GM21367 (cell line): Measurements from ENCODE around the gene TNRC6C.

Source experiments
- ATAC-seq: cut with Tn5 transposase; IDR thresholded peaks from one replicate; pipeline ENCODE4 v1.9.1; 2021; ENCODE audit not compliant: unreplicated experiment

TNRC6C gene, protein sequence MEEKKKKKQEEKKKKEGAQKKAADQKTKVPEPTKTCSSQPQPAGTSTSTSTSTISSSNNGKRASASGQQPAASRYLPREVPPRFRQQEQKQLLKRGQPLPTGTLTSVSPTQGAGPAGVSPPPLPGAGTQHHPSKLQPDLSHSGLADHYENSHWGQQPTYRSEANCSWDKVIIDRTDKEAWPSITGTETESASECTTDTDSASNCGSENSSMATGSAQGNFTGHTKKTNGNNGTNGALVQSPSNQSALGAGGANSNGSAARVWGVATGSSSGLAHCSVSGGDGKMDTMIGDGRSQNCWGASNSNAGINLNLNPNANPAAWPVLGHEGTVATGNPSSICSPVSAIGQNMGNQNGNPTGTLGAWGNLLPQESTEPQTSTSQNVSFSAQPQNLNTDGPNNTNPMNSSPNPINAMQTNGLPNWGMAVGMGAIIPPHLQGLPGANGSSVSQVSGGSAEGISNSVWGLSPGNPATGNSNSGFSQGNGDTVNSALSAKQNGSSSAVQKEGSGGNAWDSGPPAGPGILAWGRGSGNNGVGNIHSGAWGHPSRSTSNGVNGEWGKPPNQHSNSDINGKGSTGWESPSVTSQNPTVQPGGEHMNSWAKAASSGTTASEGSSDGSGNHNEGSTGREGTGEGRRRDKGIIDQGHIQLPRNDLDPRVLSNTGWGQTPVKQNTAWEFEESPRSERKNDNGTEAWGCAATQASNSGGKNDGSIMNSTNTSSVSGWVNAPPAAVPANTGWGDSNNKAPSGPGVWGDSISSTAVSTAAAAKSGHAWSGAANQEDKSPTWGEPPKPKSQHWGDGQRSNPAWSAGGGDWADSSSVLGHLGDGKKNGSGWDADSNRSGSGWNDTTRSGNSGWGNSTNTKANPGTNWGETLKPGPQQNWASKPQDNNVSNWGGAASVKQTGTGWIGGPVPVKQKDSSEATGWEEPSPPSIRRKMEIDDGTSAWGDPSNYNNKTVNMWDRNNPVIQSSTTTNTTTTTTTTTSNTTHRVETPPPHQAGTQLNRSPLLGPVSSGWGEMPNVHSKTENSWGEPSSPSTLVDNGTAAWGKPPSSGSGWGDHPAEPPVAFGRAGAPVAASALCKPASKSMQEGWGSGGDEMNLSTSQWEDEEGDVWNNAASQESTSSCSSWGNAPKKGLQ (N-terminal part only)

DNA sequence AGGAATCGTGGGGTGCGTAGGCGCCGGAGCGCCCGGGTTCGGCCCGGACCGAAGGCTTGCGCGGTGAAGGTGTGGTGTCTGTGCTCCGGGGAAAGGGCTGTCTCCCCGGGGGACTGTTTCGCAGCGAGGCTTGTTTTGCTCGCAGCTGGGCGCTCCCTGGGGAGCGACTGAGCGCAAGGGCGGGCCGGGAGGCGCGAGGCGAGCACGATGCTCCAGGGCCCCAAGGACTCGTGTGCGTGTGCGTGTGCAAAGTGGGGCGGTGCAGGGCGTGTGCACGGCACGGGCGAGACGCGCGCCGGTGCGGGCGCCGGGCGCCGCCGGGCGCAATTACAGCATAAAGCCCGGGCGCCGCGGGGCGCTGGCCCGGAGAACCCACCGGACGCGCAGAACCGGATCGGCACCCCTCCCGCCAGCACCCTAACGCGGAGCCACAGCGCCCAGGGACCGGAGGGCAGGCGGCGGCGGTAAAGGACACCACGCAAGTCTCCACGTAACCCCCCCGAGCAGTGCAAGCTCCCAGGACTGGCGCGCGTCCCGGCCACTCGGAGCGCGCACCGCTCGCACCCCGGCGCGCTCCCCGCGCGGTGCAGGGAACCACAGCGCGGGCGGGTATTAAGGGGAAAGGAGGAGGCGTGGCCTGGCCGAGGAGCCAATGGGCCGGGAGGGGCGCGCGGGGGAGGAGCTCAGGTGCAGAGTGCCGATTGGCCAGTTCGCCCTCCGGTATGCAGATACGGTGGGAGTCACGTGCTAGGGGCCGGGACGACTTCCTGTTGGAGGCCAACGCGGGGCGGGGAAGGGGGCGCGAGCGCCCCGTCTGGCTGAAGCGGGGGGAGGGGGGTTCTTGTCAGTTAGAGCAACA, at the start of gene TNRC6C:
Gene TNRC6C, plus strand, starts transcription at position 847 of the 859 bp plus-strand sequence. CDS start 45,504 bp downstream, outside the sequence.
- ATAC-seq, result peak; percentile 70

DNA sequence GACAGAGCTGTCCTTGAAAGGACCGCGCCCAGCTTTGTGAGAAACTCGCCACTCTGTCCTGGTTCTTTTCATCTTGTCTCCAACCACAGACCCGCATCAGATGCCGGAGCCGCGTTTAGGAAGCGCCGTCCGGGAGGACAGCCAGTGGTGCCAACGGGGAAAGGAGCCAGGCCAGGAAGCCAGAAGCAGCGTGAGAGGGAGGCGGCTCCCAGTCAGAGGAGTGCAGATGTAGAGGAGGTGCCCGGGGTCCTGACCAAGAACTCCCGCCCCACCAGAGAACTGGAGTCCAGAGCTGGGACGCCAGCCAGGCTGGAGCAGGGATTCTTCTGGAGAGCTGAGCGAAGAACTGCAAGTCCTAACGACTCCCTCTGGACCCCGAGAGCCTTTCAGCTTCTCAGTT, 49.3 kb upstream of the TNRC6C start:
- no peak for ATAC-seq

DNA sequence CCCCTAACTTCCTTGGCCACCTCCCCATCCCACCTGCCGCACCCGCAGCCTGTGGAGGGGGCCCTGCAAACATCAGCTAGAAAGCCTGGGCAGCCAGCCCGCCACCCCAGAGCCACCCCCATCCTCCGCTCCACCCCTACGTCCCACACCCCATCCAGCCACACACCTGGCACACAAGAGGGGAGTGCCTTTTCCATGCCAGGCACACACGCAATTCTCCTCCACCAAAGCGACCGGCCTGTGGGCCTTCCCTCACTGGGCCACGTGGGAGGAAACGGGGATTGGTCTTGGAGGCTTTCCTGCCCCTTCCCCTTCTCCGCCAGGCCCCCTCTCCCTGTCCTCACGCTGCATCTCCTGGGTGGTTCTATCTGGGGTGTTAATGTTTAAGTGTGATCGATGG, 48.7 kb upstream of the TNRC6C start:
- ATAC-seq, result no peak

DNA sequence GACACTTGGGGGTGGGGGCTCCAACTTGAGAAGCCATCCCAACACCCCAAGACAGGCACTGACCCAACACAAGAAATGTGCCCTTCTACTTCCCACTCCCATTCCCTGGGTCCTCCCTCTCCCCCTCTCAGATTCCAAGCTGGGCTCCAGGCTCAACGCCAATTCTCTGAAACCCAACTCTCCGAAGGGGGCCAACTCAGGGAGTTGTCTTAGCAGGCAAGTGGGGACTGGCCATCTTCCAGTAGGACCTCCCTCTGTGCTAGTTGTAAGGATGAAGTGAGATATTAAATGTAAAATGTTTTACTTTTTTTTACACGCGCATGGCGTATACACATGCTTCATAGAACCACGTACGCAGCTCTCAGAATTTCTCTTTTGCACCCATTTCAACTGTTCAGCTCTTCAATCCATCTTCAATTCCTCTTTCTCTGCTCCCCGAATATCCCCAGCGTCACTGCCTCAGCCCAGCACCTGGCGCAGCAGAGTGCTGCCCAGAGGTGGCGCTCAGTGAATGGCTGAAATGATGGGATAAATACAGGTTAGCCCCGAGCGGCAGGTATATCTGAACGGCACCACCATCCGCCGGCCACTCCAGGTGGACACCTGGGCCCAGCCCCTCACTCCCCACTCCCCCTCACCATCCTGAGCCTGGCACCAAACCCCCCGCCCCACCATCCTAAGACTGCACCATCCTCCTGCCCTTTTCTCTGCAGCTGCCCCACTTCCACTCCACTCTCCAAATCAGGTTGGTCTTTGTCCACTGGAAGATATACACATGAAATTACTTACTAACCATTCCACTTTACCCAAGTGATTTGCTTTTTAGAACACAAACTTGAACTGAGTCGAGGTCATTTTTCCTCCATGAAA, 43.9 kb upstream of the TNRC6C start:
- no peak for ATAC-seq

DNA sequence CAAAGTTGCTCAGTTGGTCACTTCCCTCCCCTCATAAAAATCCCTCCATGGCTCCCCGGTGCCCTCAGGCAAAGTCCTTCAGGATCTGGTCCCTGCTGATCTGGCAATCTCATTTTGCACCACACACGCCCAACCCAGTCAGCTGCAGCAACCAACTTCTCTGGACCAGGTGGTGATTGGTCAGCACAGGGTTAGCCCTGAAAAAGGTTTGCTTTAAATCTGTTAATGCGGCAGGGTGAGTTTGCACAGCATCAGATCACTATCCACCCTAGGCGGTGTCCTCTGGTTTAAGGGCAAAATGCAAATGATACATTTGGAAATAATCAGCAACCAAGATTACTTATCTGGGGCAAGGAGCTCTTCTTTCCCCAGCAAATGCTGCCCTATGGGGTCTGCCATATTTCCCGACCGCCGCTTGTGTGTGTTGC, 42.9 kb upstream of the TNRC6C start:
- no peak for ATAC-seq

DNA sequence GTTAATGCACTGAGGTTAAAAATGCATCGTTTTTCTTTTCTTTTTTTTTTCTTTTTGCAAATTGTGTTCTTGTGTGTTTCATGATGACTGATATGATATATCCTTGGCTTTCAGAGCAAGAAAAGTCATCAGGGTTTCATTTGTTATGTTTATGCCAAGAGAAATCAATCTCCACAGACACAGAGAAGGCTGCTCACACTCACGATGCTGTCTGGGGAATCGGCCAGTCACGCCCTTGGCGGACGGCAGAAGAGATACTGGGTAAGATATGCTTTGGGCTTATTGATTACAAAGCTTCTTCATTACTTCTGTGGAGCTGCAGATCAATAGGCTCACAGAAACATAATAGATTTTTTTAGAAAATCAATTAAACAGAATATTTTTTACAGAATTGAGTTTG, 42.2 kb upstream of the TNRC6C start:
- ATAC-seq, result no peak

DNA sequence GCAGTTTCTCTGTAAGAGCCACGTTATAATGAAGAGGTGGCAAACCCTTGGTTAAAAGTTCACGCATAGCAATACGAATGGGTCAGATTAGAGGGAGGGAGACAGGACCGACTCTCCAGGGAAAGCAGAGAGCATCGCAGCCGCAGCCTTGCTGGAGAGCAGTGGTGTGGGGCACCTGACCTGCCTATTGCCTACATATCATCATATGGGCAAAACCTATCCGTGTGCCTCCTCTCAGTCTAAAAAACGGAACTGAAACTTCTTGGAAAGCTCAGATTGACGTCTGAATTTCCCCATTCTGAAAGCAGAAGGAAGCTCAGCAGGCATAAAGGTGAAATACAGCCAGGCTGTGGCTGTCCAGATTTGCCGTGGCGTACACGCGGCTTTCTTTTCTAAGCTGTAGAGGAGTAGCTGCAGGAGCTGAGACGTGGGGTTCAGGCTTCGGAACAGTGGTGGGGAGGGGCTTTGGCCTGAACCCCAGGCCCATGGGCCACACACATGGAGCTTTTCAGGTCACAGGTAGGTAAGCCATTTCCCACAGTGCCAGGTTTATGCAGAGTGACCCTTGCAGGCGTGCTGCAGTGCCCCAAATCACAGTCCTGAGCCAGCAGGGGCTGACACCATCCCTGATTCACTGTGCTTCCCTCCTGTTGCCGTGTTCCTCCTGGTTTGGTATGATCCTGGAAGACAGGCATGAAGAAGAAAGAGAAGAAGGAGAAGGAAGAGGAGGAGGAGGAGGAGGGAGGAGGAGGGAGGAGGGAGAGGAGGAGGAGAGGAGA, 41.6 kb upstream of the TNRC6C start:
- ATAC-seq, result no peak

DNA sequence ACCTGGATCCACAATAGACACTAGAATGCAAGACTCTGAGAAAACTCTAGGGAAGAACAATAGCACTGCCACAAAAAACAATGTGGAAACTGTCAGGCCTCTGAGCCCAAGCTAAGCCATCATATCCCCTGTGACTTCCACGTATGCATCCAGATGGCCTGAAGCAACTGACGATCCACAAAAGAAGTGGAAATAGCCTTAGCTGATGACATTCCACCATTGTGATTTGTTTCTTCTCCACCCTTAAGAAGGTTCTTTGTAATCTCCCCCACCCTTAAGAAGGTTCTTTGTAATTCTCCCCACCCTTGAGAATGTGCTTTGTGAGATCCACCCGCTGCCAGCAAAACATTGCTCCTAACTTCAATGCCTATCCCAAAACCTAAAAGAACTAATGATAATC, 39.2 kb upstream of the TNRC6C start:
- no peak for ATAC-seq

DNA sequence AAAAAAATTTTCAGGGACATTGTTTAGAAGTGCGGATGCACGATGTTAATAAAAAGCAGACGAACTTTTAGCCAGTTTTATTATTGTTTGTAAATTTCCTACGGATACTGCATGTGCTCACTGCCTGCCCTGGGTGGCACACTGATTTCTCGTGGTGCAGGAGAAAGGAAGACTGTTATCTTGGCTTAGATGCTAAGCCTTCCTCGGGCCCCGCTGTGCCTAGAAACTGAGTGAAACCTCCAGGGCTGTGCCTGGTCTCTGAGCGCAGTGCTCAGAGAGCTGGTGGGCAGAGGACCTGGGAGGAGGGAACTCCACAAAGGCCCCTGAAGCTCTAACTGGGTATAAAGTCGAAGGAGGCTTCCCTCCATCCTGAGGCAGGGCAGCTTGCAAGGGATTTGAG, 35.4 kb upstream of the TNRC6C start:
- ATAC-seq, result no peak

DNA sequence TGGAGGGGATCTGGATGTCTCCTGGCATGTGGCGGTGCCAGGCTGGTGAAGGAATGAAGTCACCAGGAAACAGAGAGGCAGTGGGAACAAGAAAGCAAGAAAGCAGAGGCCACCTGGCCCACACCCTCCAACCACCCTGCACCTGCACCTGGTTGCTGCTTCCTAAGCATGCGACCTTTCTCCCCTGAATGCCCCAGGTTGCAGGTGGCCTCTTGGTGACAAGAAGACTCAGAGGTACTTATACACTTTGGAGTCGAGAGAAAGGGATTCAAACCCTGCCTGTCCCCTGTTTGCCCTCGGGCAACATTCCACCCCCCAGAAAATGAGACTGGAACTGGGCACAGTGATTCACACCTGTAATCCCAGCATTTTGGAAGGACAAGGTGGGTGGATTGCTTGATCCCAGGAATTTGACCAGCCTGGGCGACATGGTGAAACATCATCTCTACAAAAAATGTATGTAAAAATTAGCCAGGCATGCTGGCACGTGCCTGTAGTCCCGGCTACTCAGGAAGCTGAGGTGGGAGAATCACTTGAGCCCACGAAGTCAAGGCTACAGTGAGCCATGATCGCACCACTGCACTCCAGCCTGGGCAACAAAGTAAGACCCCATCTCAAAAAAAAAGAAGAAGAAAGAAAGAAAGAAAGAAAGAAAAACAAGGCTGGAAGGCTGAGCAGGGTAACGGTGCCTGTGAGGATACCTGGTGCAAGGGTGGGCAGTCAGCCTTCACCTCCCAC, 34.6 kb upstream of the TNRC6C start:
- ATAC-seq, result no peak

DNA sequence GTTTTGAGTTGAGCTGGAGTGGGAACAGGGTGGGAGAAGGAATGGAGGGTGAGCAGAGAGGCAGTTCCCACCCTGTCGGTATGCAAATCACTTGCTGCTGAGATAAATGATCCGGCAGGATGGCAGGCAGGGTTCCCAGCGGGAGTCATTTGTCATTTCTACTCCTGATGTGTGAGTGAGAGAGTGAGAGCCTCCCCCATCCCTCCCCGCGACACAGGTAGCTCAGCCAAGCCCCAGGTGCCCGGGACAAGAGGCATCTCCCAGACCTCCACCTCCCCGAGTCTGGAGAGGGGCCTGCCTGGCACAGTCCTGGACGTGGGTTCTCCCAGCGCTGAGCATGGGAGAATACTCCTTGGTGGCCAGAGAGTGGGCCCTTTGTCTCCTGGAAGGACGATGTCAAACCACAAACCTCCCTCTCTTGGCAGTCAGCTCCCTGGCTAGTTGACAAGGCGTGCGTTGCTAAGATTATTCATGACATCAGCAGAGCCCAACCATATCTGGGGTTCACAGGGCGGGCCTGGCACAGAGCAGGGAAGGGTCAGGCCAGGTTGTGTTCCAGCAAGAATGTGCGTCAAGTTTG, 33.7 kb upstream of the TNRC6C start:
- no peak for ATAC-seq

DNA sequence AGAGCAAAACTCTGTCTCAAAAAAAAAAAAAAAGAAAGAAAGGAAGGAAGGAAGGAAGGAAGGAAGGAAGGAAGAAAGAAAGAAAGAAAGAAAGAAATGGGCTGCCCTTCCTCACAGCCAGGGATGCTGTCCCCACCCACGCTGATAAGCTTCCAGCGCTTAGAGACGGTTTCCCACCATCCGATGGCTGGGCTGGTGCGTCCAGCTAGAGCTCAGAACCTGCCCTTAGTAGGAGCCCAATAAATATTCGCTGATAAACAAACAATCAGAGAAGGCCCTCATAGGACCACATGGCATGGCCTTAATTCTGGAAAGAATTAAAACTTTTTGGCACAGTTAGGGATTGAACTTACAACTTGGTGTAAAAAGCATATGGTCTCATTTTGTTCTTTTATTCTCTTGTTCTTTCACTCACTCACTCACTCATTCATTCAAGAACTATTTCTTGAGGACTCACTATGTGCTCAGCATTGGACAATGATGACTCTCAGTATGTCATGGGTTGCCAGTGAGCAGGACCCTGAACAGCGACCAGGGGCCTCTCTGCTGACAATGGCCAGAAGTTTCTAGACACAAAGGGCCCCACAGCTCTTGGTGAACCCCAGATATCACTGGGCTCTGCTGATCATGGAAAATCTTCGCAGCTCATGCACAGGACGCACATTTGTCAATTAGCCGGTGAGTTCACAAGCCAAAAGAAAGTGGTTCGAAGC, 32.5 kb upstream of the TNRC6C start:
- no peak for ATAC-seq

DNA sequence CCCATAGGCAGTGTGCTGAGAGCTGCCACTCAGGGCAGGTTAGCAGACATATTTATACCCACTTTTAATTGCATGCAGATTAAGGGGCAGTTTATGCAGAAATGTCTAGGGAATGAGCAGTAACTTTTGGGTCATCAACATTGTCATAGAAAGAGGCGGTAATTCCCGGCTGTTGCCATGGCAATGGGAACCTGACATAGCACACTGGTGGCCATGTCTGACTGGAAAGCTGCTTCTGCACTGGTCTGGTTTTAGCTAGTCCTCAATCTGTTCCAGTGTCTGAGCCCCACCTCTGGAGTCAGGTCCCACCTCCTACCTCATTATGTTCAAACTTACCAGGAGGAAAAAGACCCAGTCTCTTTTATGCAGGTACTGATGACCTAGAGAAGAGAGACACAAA, 31.5 kb upstream of the TNRC6C start:
- no peak for ATAC-seq

DNA sequence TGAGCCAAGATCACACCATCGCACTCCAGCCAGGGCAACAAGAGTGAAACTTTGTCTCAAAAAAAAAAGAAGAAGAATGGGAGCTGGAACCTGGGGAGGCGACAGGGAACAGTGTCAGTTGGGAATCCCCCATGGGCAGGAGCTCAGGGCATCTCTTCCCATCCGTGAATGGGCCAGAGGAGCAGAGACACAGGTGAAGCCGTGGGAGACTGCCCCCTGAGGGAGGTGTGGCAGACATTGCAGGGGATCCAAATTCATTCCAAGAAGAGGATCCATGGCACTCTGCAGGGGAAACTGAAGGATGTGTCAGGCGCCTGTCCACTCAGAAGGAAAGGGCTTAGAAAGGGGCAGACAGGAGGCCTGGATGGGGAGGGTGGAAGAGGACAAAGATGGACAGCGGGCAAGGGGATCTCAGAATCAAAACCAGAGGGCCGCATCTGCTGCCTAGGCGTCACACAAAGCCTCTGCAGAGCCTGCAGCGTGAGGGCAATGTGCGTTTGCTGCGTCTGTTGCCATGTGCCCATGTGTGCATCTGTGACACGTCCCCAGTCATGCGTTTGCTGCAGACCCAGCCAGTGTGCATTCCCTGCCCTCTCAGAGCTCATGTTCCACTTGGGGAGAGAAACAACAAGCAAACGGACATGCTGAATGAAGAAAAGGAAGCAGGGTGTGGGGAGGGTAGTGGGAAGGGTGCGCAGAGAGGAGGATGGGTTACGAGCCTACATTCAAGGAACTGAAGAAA, 30.6 kb upstream of the TNRC6C start:
- ATAC-seq, result no peak

DNA sequence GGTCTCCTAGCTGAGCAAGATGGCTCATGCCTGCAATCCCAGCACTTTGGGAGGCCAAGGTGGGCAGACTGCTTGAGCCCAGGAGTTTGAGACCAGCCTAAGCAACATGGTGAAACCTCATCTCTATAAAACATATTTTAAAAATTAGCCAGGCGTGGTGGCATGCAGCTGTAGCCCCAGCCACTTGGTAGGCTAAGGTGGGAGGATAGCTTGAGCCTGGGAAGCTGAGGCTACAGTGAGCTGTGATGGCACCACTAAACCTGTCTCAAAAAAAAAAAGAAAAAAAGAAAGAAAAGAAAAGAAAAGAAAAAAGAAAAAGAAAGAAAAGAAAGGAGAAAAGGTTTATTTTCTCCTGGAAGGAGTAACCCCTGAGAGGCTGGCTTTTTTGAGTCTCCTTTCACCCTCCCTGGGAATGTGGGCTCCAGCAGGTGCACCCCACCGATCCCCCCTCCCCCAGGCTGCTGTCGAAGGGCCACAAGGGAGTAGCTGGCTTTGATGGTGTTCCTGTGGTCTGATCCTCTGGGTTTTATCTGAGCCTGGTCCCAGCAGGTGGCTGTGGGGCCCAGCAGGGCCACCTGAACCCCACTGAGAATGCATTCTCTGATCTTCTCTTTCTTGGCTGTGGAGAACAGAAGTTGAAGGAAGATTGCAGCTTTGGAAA, 29.9 kb upstream of the TNRC6C start:
- no peak for ATAC-seq

DNA sequence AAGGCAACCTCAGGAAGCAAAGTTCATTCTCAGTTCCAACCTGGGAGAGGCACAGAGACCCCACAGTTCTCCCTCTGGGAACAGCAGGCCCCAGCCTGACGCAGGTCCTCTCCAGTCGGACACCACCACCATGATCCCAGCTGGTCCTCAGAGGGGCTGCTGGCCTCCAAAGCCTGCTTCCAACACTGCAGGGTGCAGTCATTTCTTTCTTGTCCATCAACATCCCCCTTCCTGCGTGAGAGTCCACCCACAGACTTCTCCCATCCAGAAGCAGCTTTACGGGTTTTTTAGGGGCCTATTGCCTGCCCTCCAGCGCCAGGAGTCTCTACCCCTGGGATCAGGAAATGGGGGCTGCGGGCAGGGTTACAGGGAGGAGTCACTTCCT, 29.3 kb upstream of the TNRC6C start:
- no peak for ATAC-seq
